ENCODE results near the gene C22orf39.

The C22orf39 gene, protein sequence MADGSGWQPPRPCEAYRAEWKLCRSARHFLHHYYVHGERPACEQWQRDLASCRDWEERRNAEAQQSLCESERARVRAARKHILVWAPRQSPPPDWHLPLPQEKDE

DNA sequence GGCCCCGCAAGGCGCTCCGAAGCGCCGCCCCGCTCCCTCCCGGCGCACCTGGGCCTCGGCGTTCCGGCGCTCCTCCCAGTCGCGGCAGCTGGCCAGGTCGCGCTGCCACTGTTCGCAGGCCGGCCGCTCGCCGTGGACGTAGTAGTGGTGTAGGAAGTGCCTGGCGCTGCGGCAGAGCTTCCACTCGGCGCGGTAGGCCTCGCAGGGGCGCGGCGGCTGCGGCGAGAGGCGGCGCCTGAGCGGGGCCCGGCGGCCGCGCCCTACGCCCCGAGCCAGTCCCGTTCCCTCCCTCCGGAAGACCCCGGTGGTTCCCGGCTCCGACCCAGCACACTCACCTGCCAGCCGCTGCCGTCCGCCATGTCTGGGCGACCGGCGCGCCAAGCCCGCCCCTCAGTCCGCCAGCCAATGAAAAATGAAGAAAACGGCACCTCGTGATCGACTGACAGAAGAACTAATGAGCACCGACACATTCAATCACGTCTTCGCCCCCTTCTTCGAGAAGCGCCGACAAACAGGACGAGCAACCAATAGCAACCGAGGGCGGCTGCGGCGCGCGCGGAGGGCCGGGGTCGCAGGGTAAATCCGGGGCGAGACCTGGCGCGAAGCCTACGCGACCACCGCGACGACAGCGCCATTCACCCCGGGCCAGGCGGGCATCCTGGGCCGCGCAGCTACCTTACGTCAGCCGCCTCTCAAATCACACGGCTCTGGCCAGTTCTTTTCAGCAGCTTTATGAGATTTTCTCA lies at the start of gene C22orf39:
C22orf39 (minus strand) TSS at position 382 of the 746 bp plus-strand sequence; CDS start at position 359, 23 bp downstream.
- peak; percentile 47 to 96 (median 91) for DNase-seq

DNA sequence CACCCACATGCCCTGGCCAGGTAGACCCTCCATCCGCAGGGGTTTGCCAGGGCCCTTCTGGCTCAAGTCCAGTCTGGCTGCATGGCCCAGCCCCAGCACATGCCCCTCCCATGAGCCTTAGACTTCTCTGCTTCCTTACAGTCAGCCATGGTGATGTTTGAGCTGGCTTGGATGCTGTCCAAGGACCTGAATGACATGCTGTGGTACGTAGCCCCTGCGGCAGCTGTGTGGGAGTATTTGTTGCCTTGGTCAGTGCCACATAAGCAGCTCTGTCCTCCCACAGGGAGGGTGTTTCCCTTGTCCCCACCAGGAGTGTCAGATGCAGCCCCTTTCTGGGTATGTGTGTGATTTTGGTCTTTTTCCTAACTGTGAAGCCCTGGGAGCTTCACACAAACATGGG lies 49.7 kb upstream of the C22orf39 start:
- no peak for DNase-seq

DNA sequence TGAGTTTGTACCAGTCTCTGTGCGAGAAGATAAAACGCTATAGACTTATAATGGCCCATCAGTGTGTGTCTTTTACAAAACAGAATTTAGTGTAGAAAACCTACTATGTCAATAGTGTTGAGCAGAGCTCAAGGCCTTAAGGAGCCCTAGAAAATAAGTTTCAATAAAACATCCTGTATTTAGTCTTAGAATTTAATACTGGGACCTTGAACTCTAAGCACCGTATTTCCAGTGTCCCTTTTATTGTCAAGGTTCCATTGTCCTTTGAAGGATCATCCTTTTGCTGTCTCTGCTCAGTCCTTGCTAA lies 48.8 kb upstream of the C22orf39 start:
- DNase-seq = no peak

DNA sequence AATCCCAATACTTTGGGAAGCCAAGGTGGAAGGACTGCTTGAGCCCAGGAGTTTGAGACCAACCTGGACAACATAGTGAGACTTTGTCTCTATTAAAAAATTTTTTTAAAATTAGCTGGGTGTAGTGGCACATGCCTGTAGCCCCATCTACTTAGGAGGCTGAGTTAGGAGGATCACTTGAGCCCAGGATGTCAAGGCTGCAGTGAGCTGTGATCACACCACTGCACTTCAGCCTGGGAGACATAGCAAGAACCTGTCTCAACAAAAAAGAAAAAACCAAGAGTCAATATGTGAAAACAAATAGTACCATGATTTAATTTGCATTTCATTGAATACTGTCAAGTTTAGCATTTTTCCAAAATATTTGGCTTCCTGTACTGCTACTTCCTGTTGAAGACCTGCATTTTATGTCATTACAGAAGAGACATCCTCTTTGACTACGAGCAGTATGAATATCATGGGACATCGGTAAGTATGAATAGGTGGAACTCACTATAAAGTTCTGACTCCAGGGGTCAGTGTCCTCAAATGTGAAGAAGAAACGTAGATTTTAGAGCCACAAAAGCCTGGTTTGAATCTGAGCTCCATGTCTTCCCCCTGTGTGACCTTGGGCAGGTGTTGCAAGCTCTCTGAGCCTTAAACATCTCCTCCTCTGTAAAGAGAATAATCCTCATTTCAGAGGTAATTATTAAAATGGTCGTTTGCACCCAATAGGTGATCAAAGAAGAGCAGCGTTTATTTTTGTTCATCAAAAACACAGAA lies 48.2 kb upstream of the C22orf39 start:
- DNase-seq = no peak

DNA sequence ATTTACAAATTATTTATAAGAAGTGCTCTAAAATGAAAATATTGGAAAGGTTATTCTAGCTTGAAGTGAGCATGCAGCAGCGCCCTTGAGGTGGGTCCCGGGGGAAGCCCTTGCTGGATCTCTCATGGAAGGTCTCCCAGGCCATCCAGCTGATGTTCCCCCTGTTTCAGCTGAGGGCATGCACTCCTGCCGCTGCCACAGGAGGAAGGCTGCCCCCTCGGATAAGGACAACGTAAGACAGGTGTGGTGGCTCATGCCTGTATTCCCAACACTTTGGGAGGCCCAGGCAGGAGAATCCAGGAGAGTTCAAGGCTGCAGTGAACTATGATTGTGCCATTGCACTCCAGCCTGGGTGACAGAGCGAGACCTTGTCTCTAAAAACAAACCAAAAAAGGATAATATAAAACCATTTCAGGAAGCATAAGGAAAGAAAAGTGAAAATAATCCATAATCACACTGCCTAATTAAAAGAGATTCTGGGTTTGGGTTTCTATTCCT lies 47.2 kb upstream of the C22orf39 start:
- DNase-seq = no peak

DNA sequence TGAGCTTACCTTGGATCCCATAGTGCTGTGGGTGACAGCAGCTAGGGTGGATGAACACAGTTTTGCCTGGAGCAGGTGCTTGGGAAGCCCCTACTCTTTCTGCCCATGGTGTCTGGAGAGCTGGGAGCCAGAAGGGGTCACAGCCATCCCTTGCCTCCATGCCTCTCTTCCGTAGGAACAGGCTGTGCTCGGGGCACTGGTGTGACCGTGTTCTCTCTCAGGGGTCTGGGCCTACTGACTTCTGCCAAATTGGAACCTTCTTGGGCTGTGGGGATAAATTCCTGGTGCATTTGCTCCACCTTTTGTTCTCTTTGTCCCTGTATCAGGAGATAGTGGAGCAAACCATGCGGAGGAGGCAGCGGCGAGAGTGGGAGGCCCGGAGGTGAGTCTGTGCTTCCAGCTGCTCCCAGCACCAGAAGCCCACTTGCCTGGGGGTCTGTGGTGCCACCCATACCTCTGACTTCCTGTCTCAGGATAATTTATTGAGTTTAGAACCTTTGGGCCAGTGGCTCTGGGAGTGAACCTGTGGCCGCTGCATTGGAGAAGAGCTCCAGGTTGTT lies 46.6 kb upstream of the C22orf39 start:
- DNase-seq = no peak

DNA sequence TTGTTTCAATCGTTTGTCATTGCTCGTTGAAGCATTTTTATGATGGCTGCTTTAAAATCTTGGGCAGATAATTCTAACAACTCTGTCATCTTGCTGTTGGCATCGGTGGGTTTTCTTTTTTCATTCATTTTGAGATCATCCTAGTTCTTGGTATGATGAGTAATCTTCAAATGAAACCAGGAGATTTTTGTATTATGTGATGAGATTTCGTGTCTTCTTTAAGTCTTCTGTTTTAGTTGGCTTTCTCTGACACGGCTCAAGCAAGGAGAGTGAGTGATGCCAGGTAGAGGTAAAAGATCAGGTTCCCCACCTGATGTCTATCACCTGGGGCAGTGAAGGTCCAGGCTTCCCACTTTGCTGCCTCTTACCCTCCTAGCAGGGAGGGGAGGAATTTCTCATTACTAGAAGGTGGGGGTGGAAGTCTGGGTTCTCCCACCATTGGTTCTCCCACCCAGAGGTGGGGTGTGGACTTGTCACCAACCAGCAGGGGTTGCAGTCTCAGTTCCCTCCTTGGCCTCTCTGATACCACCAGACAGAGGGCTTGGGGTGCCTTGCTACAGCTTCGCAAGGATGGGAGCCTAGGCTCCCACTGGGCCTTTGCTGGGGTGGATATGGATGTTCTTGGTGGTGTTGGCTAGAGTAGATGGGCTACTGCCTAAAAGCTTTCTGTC lies 45.1 kb upstream of the C22orf39 start:
- DNase-seq = no peak

DNA sequence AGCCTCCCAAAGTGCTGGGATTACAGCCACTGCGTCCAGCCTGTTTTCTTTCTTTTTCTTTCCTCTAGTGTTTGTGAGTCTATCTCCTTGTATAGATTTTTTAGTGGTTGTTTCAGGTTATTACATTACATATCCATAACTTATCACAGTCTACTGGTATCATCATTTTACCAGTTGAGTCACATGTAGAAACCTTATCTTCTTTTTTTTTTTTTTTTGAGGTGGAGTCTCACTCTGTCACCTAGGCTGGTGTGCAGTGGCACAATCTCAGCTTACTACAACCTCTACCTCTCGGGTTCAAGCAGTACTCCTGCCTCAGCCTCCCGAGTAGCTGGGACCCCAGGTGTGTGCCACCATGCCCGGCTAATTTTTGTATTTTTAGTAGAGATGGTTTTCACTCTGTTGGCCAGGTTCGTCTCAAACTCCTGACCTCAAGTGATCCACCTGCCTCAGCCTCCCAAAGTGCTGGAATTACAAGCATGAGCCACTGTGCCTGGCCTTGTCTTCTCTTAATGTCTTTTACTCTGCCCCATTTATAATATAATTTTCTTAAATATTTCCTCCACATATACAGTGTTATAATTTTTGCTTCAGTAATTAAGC lies 43.2 kb upstream of the C22orf39 start:
- no peak for DNase-seq

DNA sequence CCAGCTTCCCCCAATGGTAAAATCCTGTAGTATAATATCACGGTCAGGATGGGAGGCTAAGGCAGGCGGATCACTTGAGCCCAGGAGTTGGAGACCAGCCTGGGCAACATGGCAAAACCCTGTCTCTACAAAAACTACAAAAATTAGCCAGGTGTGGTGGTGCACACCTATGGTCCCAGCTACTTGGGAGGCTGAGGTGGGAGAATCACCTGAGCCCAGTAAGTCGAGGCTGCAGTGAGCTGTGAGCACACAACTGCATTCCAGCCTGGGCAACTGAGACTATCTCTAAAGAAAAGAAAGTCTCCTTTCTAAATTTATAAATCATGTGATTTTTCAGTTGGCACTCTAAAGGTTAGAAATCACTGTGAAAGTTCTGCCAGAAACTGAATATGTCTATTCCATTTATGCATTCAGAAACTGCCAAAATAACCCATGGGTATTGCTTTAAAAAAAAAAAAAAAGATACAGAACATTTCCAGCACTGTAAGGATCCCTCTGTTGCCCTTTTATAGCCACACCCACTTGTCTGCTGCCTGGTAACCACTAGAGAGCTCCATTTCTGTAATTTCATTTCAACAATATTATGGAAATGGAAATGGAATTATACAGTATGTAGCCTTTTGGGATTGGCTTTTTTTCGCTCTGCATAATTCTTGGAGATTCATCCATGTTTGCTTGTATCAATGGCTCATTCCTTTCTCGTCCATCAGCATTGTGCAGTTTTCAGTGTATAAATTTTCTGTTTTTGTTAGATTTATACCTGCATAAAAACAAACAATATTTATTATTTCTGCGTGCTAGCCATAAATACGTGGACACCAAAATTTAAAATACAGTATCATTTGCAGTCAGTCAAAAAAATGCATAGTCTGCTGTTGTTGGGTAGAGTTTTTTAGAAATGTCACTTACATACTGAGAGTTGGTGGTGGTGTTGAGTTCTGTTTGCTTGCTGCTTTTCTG lies 41.7 kb upstream of the C22orf39 start:
- peak in 1 of 58 donors; percentile 2 for DNase-seq

DNA sequence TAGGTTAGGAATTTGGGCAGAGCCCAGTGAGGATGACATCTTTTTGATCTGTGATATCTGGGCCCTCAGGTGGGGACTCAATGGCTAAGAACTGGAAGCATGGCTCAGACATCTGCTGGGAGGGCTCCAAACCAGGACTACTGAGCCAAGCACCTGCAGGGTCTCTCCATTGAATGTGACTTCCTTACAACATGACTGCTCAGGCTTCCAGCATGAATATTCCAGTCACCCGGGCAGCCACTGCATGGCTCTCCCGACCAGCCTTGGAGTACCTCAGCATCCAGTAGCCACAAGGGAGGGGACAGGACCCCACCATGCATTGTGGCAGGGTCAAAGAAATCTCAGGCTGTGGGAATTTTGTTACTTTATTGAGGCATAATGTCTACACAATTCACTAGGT lies 40.8 kb upstream of the C22orf39 start:
- DNase-seq = no peak

DNA sequence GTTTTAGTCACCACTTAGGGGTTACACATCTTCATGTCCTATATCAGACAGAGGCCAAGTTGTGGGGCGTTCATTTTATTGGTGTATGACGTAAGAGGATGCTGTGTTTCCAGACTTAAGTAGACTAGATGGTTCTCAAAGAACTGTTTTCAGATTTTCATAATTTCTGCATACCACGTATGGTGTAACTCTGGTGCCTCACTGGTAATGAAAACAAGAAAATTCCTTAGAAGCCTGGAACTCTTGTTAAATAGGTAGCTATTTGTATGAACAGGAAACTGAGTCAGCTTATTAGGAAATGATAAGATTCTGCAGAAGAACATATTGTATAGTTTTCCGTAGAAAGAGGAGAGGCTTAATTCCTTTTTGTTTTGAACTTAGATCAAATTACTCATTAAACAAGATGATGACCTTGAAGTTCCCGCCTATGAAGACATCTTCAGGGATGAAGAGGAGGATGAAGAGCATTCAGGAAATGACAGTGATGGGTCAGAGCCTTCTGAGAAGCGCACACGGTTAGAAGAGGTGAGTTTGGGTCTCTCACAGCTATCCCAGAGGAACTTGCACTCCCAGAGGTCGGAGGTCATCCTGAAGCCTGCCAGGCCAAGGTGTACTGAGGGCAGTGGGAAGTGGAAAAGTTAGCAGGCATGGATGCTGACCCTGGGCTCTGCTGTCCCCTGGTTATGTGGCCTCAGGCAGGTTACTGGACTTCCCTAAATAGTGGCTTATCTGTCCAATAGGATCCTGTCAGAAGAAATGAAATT lies 36.2 kb upstream of the C22orf39 start:
- no peak for DNase-seq

DNA sequence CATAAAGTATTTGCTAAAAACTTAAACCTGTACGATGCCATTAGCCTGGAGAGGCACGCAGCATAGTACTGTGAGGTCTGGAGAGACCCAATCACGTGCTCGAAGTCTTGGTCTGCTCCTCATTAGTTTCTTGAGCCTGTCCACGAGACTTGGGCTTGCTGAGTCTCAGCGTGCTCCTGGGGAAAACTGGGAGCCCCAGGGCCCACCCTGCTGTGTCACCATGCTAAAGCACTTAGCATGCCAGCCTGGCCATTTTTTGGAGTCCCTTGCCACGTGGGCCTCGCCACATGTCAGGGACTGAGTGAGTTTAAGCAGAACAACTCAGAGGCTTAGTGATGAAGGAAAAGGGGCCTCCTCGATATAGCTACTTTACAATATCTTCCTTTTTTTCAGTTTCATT lies 34.8 kb upstream of the C22orf39 start:
- no peak for DNase-seq

DNA sequence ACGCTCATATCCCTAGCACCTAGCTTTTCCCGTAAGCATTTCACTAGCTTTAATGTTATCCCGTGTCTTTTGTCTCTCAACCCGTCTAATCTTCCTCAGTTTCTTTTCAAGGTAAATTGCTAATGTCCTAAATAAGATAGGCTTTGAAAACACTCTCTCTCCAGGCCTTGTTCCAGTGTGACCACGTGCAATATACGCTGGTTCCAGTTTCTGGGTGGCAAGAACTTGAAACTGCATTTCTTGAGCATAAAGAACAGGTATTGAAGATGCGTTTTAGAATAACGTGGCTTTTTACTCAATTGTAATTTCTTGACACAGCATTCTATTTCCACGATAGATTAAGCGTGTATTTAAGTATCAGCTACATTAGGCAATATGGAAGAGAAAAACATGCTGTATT lies 33.3 kb upstream of the C22orf39 start:
- no peak for DNase-seq

DNA sequence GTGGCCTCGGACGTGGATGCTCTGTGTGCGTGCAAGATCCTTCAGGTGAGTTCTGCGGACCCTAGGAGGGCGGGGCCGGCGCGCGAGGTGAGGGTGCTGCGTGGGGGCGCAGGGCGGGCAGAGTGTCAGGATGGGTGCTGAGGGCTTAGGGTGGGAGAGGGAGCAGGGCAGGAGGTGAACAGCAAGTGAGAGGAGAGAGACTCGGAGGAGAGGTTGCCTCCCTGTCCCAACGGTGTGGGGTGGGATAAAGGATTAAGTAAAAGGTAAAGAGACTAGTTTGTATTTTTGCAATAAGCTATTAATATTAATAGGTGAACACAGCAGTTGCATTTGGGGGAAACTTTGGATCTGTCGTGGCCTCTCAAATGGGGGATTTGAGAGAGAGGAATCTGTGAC lies 32.7 kb upstream of the C22orf39 start:
- DNase-seq = peak in 2 of 58 donors; percentile 41 to 44

DNA sequence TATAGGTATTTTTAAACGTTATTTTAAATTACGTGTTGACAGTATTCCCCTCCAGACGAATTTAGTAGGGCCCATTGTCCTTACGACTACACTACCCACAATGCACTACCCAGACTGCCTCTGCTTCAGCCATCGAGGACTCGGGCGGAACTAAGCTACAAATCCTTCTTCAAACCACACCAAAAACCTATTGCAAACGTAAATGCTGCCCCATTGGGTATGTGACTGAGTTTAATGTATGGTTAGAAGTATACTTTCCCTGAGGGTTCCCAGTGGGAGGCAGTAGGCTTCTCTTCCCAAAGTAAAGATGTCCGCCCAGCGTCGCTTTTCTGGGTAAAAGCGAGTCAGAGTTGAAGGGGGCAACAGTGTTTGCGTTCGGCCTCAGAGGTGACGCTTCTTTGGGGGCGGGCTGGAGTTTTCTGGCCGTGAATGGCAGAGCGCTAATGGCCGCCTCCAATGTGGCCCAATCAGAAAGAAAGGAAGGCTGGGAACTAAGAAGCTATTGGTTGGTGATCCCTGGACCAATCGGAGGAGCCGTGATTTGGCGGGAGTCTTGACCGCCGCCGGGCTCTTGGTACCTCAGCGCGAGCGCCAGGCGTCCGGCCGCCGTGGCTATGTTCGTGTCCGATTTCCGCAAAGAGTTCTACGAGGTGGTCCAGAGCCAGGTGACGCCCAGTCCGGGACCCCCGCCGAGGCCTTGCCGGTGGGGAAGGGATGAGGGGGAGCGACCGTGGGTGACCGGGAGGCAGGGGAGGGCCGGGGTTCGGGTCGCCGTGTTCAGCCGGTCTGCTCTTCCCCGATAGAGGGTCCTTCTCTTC lies 32.1 kb upstream of the C22orf39 start, which contains the start of gene CDC45:
CDC45 (plus strand) TSS at position 566 of the 818 bp plus-strand sequence; CDS start at position 615, 49 bp downstream.
- peak; percentile 66 to 98 (median 95) for DNase-seq

DNA sequence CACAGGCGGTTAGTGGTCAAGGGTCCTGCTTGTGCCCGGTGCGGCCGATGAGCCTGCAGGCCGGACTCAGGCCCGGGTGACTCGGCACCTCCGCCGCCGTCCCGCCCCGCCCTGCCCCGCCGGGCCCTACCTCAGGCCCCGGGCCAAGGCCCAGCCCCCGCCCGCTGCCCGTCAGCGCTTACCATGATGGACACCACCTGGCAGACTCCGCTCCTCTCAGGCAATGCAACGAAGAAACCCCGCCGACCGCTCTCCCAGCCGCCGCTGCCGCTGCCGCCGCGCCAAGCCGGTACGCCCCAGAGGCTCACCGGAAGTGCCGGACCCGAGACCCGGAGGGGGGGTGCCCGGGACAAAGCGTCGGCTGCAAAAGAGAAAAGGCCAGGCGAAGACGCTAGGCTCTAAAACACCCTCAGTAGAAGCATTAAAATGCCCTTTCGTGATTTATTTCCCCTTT lies 31.4 kb upstream of the C22orf39 start, which contains the start of gene UFD1:
UFD1 (minus strand) TSS at position 293 of the 454 bp plus-strand sequence; CDS start at position 185, 108 bp downstream.
- peak in 57 of 58 donors; percentile 28 to 91 (median 75) for DNase-seq

DNA sequence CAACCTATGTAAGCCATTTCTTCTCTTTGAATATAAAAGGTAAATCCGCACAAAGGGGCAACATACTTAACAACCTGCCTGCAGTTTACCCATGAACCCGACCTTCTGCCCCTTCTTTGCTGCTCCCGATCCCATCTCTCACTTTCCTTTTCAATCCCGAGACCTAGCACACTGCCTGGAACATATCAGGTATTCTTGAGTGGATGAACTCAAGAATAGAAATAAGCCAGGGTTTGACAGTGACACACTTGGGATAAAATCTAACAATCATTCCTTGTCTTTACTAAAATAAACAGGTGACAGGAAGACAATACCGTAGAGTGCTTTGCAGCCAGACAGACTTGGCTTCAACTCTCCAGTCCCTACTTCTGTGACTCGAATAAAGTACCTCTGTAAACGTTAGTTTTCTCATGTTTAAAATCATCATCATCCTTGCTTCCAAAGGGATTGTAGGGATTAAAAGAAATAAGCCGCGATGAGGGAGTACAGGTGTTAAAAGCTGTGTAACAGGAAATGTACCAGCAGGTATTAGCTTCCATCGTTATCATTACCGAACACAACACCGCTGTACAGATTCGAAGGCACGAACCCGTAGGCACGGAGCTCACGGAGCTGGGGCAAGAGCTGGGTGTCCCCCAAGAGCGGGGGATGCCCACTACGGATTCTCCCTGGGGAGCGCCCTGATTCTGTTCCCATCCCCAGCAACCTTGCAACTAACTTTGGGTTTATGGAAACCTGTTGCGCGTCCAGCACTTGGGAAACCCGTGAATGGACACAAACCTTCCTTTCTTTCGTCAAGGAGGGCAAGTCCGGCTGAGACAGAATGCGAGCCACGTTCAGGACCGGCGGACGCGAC lies 30.8 kb upstream of the C22orf39 start:
- DNase-seq = no peak
